Dedifferentiated amniotic fluid mesenchymal stem cell (primary cell): ENCODE results near the gene DOCK10.

Source experiments
- DNase-seq: peaks from one replicate; pipeline ENCODE4 v3.0.0-alpha.2; 2016; ENCODE audit errors: extremely low spot score

Gene DOCK10

DNA sequence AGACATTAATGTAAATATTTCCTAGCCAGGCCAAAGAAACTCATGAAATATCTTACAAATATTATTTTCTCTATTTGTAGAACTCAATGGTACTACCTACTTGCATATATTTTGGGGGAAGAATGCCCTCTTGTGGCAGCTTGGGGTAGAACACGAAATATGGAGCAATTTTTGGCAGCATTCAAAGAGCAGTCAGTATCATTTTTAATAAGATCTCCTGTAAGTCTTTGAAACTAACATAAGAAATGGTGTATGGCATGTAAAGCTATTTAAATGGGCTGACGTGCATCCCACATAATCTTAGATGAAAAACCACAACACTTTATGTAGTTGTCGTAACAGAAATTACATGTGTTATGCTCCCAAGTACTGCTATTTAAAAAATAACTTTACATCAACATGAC, 263.8 kb downstream of the DOCK10 start:
- peak; percentile 78 for DNase-seq

- DNase-seq, result no peak
Measured at GRCh38 chr2:224777559-224777930, 264.7 kb downstream of the DOCK10 start.

GRCh38 chr2:224776795-224777558, 265.3 kb downstream of the DOCK10 start:
- no peak for DNase-seq

DNA sequence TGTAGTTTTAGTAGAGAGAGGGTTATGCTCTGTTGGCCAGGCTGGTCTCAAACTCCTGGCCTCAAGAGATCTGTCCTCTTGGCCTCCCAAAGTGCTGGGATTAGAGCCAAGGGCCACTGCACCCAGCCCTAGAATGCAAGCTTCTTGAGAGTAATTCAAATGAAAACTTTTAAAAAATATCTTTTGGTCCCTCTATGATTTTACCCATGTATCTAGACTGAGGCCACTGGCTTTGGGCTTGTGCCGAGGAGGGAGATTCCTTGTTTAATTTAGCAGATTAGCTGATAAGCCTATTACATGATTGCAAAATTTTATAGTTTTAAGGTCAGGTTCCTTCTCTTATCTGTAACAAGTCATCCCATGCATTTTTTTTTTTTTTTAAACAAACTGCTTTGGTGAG, 266.6 kb downstream of the DOCK10 start:
- no peak for DNase-seq

DNA sequence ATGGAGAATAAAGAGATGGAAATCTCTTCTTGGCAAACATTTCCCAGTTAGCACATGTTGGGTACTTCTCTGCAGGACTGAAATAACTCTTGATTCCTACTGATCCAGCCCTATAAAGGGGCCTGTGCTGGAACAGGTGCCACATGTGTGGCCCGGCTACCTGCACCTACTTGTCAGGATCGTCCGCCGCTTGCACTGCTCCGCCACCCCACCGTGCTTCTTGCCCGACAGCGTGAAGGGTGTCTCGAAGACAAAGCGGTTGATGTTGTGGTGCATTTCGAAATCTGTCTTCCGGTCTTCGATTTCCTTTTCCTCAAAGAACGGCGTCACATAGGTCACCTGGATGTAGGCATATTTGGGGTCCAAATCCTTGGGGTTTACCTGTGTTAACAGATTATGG, 267.5 kb downstream of the DOCK10 start:
- no peak for DNase-seq

DNA sequence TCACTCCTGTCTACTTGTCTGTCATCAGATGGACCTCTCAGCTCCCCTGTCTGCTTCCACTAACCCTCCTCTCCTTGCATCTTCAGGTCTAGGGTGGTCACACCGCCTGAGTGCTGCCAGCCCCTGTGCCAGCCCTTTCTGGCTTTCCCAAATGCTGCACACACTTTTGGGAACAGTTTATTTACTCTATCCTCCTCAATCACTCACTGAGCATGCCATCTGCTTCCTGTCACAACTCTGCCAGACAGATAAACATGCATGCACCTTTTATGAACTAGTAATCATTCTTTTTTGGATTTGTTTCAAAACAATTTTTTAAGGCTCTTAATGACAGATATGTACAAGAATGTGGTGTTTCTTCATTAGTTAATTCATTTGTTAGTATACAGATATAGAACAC, 269.8 kb downstream of the DOCK10 start:
- no peak for DNase-seq

DNA sequence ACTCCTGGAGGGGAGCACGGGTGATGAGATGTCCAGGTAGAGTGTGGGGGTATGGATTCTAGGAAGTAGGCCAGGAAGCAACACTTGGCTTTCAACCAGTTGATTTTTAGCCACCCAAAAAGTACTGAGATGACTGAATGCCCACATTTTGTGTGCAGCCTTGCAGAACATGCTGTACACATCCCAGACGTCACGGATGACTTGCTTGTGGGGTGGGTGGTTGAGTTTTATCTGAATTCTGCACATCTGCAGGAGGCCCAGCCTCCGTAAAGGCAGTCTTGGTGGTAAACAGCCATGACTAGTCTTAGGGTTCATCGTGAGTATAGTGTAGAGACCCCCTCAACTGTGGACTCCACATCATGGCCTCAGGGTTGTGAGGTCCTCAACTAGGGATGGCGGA, 272.8 kb downstream of the DOCK10 start:
- no peak for DNase-seq

- DNase-seq, result no peak
Measured at GRCh38 chr2:224764565-224765236, 277.6 kb downstream of the DOCK10 start.

- DNase-seq, result no peak
Measured at GRCh38 chr2:224757934-224758548, 284.2 kb downstream of the DOCK10 start.

GRCh38 chr2:224753743-224754540, 288.3 kb downstream of the DOCK10 start:
- DNase-seq, result peak; percentile 91

- DNase-seq, result no peak
Measured at GRCh38 chr2:224751996-224752698, 290.1 kb downstream of the DOCK10 start.

DNA sequence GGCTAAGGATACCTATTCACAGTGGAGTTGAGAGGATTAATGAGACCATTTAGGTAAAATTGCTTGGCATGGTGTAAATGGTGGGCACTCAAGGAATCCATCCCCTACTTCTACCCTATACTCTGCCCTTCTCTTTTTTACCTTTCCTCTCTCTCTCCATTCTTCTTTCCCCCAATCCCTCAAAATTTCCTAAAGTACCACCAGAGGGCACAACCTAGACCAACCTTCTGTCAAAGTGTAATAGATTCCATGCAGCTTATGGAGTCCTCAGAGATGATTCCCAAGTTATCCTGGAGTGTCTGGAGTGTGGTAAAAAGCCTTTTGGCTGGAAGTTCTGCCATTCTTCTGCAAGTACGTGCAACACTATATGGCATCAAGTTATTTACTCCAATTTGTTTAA, 293.1 kb downstream of the DOCK10 start:
- DNase-seq, result no peak

DNA sequence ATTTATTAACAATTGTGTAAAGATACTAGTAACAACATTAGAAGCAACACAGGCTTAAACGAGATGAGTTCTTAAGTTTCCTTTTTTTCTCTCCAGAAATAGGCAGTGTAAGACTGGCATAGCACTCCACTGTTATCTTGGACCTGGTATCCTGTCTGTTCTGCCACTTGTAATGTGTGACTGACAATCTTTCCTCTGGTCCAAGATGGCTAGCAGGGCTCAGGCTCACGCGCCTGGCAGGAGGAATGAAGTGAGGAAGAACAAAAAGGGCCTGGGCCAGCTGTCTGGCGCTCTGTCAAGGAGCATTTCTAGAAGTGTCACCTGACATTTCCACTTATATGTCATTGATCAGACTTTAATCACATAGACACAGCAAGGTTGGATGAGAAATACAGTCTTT, 294.5 kb downstream of the DOCK10 start:
- no peak for DNase-seq

DNA sequence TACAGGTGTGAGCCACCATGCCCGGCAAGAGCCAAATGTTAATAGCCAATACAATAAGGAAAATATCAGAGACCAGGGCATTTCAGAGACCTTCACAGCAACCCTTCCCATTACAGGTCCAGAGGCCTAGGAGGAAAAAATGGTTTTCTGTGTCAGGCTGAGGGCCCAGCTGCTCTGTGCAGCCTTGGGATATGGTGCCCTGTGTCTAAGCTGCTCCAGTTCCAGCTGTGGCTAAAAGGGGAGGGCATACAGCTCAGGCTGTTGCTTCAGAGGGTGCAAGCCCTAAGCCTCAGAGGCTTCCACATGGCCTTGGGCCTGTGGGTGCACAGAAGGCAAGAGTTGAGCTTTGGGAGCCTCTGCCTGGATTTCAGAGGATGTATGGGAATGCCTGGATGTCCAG, 306.0 kb downstream of the DOCK10 start:
- no peak for DNase-seq

DNA sequence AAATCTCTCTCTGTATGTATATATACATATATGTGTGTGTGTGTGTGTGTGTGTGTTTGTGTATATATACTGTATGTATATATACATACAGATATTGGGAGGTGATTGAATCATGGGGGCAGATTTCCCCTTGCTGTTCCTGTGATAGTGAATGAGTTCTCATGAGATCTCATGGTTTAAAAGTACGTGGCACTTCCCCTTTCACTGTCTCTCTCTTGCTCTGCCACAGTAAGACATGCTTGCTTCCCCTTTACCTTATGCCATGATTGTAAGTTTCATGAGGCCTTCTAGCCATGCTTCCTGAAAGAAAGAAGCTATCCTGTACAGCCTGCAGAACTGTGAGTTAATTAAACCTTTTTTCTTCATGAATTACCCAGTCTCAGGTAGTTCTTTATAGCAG, 307.3 kb downstream of the DOCK10 start:
- no peak for DNase-seq

- no peak for DNase-seq
Measured at GRCh38 chr2:224731665-224732064, 310.6 kb downstream of the DOCK10 start.

DNA sequence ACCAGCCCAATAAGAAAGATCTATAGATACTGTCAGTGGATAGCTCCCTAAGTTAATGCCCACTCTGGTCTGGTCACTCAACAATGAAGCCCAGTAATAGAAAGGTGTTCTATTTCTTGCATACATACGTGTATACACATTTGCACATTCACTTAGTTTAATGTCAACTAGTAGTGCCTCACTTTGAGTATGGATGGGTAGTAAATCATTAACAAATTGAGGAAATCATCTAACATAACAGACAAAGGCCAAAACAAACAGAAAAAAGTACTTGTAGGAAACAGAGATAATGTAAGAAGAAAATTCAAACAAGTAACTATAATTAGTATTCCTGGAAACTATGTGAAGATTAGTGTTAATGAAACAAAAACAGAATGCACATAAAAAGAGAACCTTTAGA, 312.8 kb downstream of the DOCK10 start:
- DNase-seq, result no peak

DNA sequence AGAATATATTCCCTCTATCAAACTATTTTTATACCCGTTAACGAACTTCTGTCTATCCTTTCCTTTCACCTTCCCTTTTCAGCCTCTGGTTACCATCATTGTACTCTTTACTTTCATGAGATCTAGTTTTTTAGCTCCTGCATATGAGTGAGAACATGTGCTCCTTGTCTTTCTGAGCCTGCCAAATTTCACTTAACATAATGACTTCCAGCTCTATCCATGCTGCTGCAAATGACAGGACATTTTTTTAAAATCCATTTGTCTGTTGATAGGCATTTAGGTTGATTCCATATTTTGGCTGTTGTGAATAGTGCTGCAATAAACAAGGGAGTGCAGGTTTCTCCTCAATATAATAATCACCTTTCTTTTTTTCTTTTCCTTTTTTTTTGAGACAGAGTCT, 317.9 kb downstream of the DOCK10 start:
- DNase-seq, result no peak

DNA sequence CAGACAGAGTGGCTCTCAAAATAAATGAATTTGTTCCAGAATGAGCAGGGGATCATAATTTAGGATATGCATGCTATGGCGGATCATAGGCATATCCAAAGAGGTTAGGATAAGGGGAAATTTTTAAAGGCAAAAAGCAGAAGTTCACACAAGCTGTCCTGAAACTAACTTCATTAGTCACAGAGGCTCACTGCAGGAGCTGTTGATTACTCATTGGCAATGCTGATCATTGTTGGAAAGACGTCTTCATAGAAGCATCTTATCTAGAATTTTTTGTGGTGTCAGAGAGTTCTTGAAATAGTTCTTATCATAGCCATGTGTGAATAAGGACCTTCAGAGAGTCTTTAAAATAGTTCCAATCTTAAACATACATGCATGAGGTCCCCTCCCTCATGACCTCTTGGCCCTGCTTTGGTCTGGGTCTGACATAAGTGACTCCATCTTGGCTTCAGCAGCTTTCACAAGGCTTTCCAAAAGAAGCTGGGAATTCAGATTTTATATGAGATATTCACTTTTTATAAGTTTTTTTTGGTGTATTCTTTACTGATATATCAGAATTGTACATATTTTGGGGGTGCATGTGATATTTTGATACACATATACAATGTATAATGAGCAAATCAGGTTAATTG, 318.6 kb downstream of the DOCK10 start:
- no peak for DNase-seq

GRCh38 chr2:224722770-224723169, 319.5 kb downstream of the DOCK10 start:
- DNase-seq, result no peak

DNA sequence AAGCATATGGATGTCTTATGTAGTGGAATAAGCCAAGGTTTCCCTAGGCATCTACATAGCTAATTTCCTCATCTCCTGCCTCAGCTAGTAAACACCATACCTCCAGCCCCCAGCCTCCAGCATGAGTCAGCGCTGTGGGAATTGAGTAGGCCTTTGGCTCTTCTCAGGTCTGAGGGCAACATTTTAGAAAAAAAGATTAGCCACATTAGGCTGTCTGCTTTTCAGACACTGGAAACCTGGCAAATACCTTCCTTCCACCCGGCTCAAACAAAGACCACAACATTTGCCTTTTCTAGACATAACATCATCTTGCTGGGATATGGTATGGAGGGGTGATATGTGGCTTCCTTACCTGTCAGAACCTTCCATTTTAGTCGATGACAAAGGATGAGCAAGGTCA, 320.0 kb downstream of the DOCK10 start:
- DNase-seq, result no peak
